ENCODE results near the gene SAP25.

GRCh38 chr7:100577103-100577502 is 3.4 kb upstream of the SAP25 start:
- TF ChIP-seq POLR2A (IDR thresholded peaks at IDR 0.05; ENCODE audit: low read depth, low read length) (no peak), PAX5 (IDR thresholded peaks at IDR 0.05; ENCODE audit: insufficient read depth, low read length, severe bottlenecking) (no peak)
